SK-N-SH treated with all-trans-retinoic acid at 6 μM for 48 hours (cell line): ENCODE data around the gene ETFRF1.

Experiments
- ARNTL ChIP-seq: fragments of 450-650 bp; formaldehyde crosslinking; IDR thresholded peaks from 2 replicates; pipeline ENCODE4 v1.5.0; 2020; ENCODE audit warnings: low read depth, mild to moderate bottlenecking, moderate library complexity, borderline replicate concordance
- CSRNP3 ChIP-seq: fragments of 250-450 bp; sonication (Bioruptor Pico); IDR thresholded peaks from 2 replicates; pipeline ENCODE4 v1.5.1; 2021; ENCODE audit warnings: mild to moderate bottlenecking, moderate library complexity
- GLIS3 ChIP-seq: fragments of 250-450 bp; sonication (Bioruptor Pico); IDR thresholded peaks from 2 replicates; pipeline ENCODE4 v1.5.0; 2020; ENCODE audit warnings: mild to moderate bottlenecking, moderate library complexity
- ISL1 ChIP-seq: fragments of 250-450 bp; sonication (Bioruptor Pico); IDR thresholded peaks from 2 replicates; pipeline ENCODE4 v2.1.2; 2022; ENCODE audit warnings: mild to moderate bottlenecking, moderate library complexity
- PATZ1 ChIP-seq: fragments of 250-450 bp; sonication (Bioruptor Pico); IDR thresholded peaks from 2 replicates; pipeline ENCODE4 v1.8.0; 2020; ENCODE audit warnings: mild to moderate bottlenecking, moderate library complexity, borderline replicate concordance
- RARB ChIP-seq: fragments of 250-450 bp; sonication (Bioruptor Pico); IDR thresholded peaks from 2 replicates; pipeline ENCODE4 v1.8.0; 2021; ENCODE audit warnings: mild to moderate bottlenecking, moderate library complexity
- SNAI2 ChIP-seq: fragments of 250-450 bp; sonication (Bioruptor Pico); IDR thresholded peaks from 2 replicates; pipeline ENCODE4 v1.5.0; 2020; ENCODE audit warnings: mild to moderate bottlenecking, moderate library complexity
- TOX ChIP-seq: fragments of 250-450 bp; sonication (Bioruptor Pico); IDR thresholded peaks from 2 replicates; pipeline ENCODE4 v1.8.0; 2021; ENCODE audit warnings: mild to moderate bottlenecking, moderate library complexity, borderline replicate concordance
- ZFP30 ChIP-seq: fragments of 450-650 bp; formaldehyde crosslinking; IDR thresholded peaks from 2 replicates; pipeline ENCODE4 v1.5.0; 2022; ENCODE audit warnings: mild to moderate bottlenecking, moderate library complexity
- ZNF70 ChIP-seq: fragments of 450-650 bp; formaldehyde crosslinking; IDR thresholded peaks from 2 replicates; pipeline ENCODE4 v1.5.0; 2020; ENCODE audit warnings: mild to moderate bottlenecking, moderate library complexity

GRCh38 chr12:25186038-25186787 is 8.8 kb upstream of the ETFRF1 start:
- TF ChIP-seq GLIS3 (CRISPR knock-in tag) (no peak), ARNTL (CRISPR knock-in tag) (no peak), SNAI2 (no peak), ZFP30 (CRISPR knock-in tag) (no peak), PATZ1 (CRISPR knock-in tag) (no peak), CSRNP3 (CRISPR knock-in tag) (no peak), TOX (CRISPR knock-in tag) (no peak), ZNF70 (CRISPR knock-in tag) (no peak), ISL1 (CRISPR knock-in tag) (no peak), RARB (no peak)
